ENCODE data around the gene ZNF408.

DNA sequence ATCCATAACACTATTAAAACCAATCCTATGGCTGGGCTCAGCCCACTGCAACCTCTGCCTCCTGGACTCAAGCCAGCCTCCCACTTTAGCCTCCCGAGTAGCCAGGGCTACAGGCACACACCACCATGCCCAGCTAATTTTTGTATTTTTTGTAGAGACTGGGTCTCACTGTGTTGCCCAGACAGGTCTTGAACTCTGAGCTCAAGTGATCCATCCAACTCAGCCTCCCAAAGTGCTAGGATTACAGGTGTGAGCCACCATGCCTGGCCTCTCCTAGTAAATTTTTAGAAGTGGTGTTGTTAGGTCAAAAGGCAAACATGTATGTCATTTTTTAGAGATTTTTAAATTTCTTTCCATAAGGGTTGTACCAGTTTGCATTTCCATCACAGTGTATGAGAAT is 32.4 kb downstream of the ZNF408 start:
- TF ChIP-seq ZNF331 (CRISPR knock-in tag; IDR thresholded peaks at IDR 0.05; ENCODE audit: low read depth) (no peak), POLR2AphosphoS5 (IDR thresholded peaks at IDR 0.05; ENCODE audit: low read depth) (no peak), EZH2 (IDR thresholded peaks at IDR 0.05; ENCODE audit: low read depth, unreplicated experiment) (no peak), JUNB (IDR thresholded peaks at IDR 0.05; ENCODE audit: unreplicated experiment) (no peak), STAT1 (IDR thresholded peaks at IDR 0.05; ENCODE audit: unreplicated experiment) (no peak), EZH2phosphoT487 (IDR thresholded peaks at IDR 0.05; ENCODE audit: unreplicated experiment) (no peak)
- TF ChIP-seq, protein P1, sequence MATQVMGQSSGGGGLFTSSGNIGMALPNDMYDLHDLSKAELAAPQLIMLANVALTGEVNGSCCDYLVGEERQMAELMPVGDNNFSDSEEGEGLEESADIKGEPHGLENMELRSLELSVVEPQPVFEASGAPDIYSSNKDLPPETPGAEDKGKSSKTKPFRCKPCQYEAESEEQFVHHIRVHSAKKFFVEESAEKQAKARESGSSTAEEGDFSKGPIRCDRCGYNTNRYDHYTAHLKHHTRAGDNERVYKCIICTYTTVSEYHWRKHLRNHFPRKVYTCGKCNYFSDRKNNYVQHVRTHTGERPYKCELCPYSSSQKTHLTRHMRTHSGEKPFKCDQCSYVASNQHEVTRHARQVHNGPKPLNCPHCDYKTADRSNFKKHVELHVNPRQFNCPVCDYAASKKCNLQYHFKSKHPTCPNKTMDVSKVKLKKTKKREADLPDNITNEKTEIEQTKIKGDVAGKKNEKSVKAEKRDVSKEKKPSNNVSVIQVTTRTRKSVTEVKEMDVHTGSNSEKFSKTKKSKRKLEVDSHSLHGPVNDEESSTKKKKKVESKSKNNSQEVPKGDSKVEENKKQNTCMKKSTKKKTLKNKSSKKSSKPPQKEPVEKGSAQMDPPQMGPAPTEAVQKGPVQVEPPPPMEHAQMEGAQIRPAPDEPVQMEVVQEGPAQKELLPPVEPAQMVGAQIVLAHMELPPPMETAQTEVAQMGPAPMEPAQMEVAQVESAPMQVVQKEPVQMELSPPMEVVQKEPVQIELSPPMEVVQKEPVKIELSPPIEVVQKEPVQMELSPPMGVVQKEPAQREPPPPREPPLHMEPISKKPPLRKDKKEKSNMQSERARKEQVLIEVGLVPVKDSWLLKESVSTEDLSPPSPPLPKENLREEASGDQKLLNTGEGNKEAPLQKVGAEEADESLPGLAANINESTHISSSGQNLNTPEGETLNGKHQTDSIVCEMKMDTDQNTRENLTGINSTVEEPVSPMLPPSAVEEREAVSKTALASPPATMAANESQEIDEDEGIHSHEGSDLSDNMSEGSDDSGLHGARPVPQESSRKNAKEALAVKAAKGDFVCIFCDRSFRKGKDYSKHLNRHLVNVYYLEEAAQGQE (IDR thresholded peaks at IDR 0.05; ENCODE audit: unreplicated experiment): no peak
- TF ChIP-seq, protein P2, sequence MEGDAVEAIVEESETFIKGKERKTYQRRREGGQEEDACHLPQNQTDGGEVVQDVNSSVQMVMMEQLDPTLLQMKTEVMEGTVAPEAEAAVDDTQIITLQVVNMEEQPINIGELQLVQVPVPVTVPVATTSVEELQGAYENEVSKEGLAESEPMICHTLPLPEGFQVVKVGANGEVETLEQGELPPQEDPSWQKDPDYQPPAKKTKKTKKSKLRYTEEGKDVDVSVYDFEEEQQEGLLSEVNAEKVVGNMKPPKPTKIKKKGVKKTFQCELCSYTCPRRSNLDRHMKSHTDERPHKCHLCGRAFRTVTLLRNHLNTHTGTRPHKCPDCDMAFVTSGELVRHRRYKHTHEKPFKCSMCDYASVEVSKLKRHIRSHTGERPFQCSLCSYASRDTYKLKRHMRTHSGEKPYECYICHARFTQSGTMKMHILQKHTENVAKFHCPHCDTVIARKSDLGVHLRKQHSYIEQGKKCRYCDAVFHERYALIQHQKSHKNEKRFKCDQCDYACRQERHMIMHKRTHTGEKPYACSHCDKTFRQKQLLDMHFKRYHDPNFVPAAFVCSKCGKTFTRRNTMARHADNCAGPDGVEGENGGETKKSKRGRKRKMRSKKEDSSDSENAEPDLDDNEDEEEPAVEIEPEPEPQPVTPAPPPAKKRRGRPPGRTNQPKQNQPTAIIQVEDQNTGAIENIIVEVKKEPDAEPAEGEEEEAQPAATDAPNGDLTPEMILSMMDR (conservative IDR thresholded peaks at IDR 0.05; ENCODE audit: low read depth in 2 of 2): no peak

All from GM23338 (cell line).